Measurements from ENCODE around the gene BTBD3.

BTBD3 gene

DNA sequence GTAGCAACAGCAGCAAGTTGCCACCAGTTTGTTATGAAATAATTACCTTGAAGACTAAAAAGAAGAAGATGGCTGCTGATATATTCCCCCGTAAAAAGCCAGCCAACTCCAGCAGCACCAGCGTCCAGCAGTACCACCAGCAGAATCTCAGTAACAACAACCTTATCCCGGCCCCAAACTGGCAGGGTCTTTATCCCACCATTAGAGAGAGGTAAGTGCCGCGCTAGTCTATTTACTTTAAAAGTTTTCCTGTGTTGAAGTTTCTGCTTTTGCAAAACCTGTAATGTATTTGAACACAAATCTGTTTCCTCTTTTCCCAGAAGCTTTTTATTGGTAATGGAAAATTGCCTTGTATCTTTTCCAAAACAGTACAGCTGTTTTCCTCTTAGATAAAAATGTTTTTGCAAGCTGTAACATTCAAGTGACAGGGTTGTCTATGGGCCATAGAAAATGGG lies 725 bp downstream of the BTBD3 start:
- peak; percentile 49 for DNase-seq (ENCODE audit: low spot score)

GRCh38 chr20:11918981-11919380 lies 1.3 kb downstream of the BTBD3 start:
- peak; percentile 60 for DNase-seq (ENCODE audit: low spot score)

GRCh38 chr20:11919581-11919980 lies 1.9 kb downstream of the BTBD3 start:
- peak; percentile 52 for DNase-seq (ENCODE audit: low spot score)

- DNase-seq (ENCODE audit: low spot score): no peak
Measured at GRCh38 chr20:11920083-11920482, 2.4 kb downstream of the BTBD3 start.

GRCh38 chr20:11921321-11921720 lies 3.6 kb downstream of the BTBD3 start:
- DNase-seq (ENCODE audit: low spot score): peak; percentile 90

DNA sequence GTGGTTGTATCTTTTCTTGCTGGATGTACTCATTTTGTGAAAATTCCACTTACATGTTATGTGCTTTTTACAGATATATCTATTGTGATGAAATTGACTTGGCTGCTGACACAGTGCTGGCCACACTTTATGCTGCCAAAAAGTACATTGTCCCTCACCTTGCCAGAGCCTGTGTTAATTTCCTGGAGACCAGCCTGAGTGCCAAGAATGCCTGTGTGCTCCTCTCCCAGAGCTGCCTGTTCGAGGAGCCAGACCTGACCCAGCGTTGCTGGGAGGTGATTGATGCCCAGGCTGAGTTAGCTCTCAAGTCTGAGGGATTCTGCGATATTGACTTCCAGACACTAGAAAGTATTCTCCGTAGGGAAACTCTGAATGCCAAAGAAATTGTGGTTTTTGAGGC lies 4.9 kb downstream of the BTBD3 start:
- DNase-seq (ENCODE audit: low spot score): peak; percentile 97

- peak; percentile 70 for DNase-seq (ENCODE audit: low spot score)
Measured at GRCh38 chr20:11924923-11925322, 7.2 kb downstream of the BTBD3 start.

GRCh38 chr20:11926292-11926998 lies 8.8 kb downstream of the BTBD3 start:
- DNase-seq (ENCODE audit: low spot score): no peak

GRCh38 chr20:11929947-11930346 lies 12.3 kb downstream of the BTBD3 start:
- DNase-seq (ENCODE audit: low spot score): no peak

GRCh38 chr20:11935212-11936154 lies 17.8 kb downstream of the BTBD3 start:
- DNase-seq (ENCODE audit: low spot score): no peak

GRCh38 chr20:11936157-11936556 lies 18.5 kb downstream of the BTBD3 start:
- DNase-seq (ENCODE audit: low spot score): no peak

- no peak for DNase-seq (ENCODE audit: low spot score)
Measured at GRCh38 chr20:11937230-11937629, 19.5 kb downstream of the BTBD3 start.

DNA sequence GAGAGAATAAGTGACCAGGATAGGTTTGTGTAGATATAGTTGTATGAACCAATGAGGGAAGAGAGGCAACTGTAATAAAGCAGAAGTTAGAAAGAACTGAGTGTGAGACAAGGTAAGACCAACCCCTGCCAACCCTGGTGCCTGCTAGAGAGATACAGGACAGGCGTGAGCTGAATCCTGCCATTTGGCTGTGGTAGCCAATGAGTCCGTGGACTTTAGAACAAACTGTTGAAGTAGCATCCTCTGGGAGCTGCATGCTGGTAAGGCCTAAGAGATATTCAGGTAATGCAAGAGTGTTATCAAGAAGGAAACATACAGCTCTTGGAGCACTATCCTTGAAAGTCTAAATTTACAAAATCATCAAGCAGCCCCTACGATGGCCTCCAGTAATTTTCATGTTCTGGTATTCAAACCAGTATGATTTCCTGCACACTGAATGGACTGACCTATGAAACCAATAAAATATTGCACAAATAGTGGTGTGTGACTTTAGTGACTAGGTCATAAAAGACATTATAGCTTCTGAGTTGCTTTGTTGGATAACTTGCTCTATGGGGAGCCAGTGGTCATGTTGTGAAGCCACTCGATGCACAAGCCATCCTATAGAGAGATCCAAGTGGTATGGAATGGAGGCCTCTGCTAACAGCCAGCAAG lies 24.0 kb downstream of the BTBD3 start:
- no peak for DNase-seq (ENCODE audit: low spot score)

- DNase-seq (ENCODE audit: low spot score): no peak
Measured at GRCh38 chr20:11943778-11944177, 26.1 kb downstream of the BTBD3 start.

DNA sequence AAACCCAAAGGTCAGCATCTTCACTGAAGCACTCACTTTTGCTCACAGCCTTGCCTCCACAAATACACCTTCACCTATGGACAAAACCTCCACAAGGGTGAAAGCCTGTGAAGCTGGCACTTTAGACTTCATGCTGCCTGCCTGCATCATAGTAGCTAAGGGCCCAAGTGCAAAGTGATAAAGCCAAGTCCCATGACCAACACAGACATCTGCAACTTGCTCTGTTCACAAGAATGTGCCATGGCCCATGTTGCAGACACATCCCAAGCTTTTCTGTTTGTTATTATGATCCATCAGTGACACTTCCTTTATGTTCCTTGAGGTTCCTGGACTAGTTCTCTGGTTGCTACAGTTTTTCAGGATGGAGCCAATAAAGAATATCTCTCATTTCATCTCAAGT lies 31.1 kb downstream of the BTBD3 start:
- no peak for DNase-seq (ENCODE audit: low spot score)

- DNase-seq (ENCODE audit: low spot score): no peak
Measured at GRCh38 chr20:11949711-11950110, 32.0 kb downstream of the BTBD3 start.

GRCh38 chr20:11951696-11952095 lies 34.0 kb downstream of the BTBD3 start:
- DNase-seq (ENCODE audit: low spot score): no peak

GRCh38 chr20:11952639-11953038 lies 34.9 kb downstream of the BTBD3 start:
- DNase-seq (ENCODE audit: low spot score): no peak

DNA sequence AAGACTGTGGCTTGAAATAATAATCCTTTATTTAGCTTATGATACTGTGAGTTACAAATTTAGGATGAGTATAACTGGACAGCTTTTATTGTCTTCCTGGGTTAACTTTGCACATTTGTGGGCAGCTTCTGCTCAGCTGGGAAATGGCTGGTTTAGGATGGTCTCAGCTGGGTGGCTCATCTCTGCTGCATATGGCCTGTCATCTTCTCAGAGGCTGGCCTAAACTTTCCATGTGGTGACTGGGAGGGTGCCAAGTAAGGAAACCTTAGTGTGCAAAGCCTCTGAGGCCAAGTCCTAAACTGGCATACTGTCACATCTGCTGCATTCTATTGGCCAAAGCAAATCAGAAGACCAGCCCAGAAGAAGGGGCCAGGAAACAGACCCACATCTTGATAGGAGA lies 40.2 kb downstream of the BTBD3 start:
- DNase-seq (ENCODE audit: low spot score): no peak

GRCh38 chr20:11958855-11959254 lies 41.2 kb downstream of the BTBD3 start:
- DNase-seq (ENCODE audit: low spot score): no peak

DNA sequence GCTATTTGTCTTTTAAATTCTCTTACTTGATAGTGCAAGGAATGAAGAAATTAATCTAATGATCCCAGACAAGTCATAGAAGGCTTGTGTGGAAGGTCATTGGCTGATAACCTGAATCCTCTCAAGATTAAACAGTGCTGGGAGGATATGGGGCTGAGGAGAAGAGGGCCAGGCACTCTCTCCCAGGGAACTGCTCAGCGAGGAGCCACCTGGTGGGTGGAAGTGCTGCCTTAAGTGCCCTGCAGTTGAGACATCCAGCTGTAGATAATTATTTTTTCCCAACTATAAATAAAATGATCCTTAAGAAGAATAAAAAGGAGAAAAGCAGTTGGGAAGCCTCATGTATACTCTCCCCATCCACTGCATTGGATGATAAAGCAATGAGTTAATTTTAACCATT lies 47.9 kb downstream of the BTBD3 start:
- DNase-seq (ENCODE audit: low spot score): no peak

DNA sequence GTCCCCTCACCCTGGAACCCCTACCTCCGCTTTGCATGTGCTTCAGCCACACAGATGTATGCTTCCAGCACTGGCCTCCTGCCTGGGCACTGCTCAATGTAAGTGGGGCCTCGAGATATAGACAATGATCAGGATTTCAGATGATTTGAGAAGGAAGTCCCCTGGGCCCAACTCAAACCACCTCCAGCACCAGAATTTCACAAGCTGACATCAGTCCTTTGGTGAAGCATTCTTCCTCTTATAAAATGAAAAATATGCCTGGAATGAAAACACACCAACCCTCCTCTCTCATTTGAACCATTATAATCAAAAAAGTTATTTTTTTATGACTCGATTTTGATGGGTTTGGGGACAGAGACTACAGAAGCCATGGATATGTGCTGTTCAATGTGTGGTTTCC lies 48.5 kb downstream of the BTBD3 start:
- no peak for DNase-seq (ENCODE audit: low spot score)
